HepG2 (cell line): ENCODE measurements around the gene RUVBL2. TPM values are rescaled to one million over a fixed set of nuclear protein-coding genes. Genes with fewer than 3 reads are reported as not detected.

Experiments
- ATAC-seq: fragments of 200-7000 bp; cut with Tn5 transposase; 3 replicates; pipeline ENCODE4 v1.9.1; 2020; ENCODE audit warnings: mild to moderate bottlenecking, moderate library complexity
- BruUV-seq: library from RNA; stranded (reverse); fragments of 400-500 nt; replicated peaks from 2 replicates; lab custom pipeline; 2021; lab: Mats Ljungman, UMichigan
- CTCF ChIA-PET: fragments of 300-600 bp; formaldehyde crosslinking; extraction: SDS; loops from one replicate; lab custom pipeline; 2021; ENCODE audit warnings: low total read pairs, inconsistent platforms, low intra/inter-chr PET ratio; lab: Yijun Ruan, JAX
- POLR2A ChIA-PET: fragments of 350-600 bp; sonication (Branson Sonifier 250); formaldehyde crosslinking; loops from one replicate; lab custom pipeline; 2020; ENCODE audit warnings: antibody characterized with exemption, inconsistent platforms; lab: Yijun Ruan, JAX
- DNase-seq: peaks from one replicate; pipeline ENCODE4 v3.0.0-alpha.2; 2015; ENCODE audit warnings: low spot score
- FAIRE-seq: peaks from 3 replicates; lab custom pipeline; 2011; peaks lifted over from hg19 to GRCh38; lab: Jason Lieb, UNC
- H2AFZ ChIP-seq: one replicate; pipeline ENCODE4 v1.6.1; 2011; ENCODE audit warnings: low read length, inconsistent platforms
- H3K27ac ChIP-seq: fragments of 300-600 bp; 3 replicates; pipeline ENCODE4 v1.8.0; 2011; ENCODE audit warnings: mixed run types, mild to moderate bottlenecking, mixed read lengths, low read length, inconsistent platforms; ENCODE audit not compliant: insufficient read depth; ENCODE audit errors: extremely low read length
- H3K27me3 ChIP-seq, 2 experiments: fragments of 200-600 bp in 1 of 2; 2 replicates in 1 of 2; 3 replicates in 1 of 2; pipeline versions ENCODE4 v1.6.0 to v1.8.0; 2011; ENCODE audit warnings: low read length in 2 of 2, mild to moderate bottlenecking in 2 of 2, moderate library complexity in 2 of 2, inconsistent platforms in 1 of 2; ENCODE audit not compliant: insufficient read depth in 2 of 2, control insufficient read depth in 1 of 2
- H3K36me3 ChIP-seq, 2 experiments: fragments of 200-600 bp in 1 of 2; replicated peaks in 1 of 2; 2 replicates in 1 of 2; 3 replicates in 1 of 2; pipeline versions ENCODE4 v1.5.1 to v1.8.0; 2011; ENCODE audit warnings: low read length in 2 of 2, inconsistent platforms in 1 of 2; ENCODE audit not compliant: insufficient read depth in 2 of 2, control insufficient read depth in 1 of 2
- H3K4me1 ChIP-seq: 2 replicates; pipeline ENCODE4 v1.5.1; 2012; ENCODE audit warnings: low read length, inconsistent platforms; ENCODE audit not compliant: insufficient read depth
- H3K4me2 ChIP-seq: 2 replicates; pipeline ENCODE4 v1.6.0; 2011; ENCODE audit warnings: low read depth, low read length, inconsistent platforms
- H3K4me3 ChIP-seq, 3 experiments: fragments of 200-600 bp in 1 of 3; sonication (generic), shearing (Covaris generic) in 1 of 3; replicated peaks in 1 of 3; 2 replicates each; pipeline ENCODE4 v1.5.1; 2011 to 2016; ENCODE audit warnings: low read length in 3 of 3, inconsistent platforms in 2 of 3, low read depth in 2 of 3, mild to moderate bottlenecking in 2 of 3, control low read depth in 1 of 3, mixed read lengths in 1 of 3; ENCODE audit not compliant: insufficient read depth in 1 of 3
- H3K79me2 ChIP-seq: one replicate; pipeline ENCODE4 v1.6.1; 2011; ENCODE audit warnings: low read length, inconsistent platforms; ENCODE audit not compliant: insufficient read depth
- H3K9ac ChIP-seq: 2 replicates; pipeline ENCODE4 v1.6.0; 2011; ENCODE audit warnings: mild to moderate bottlenecking, low read depth, low read length, inconsistent platforms; ENCODE audit not compliant: insufficient read depth
- H3K9me3 ChIP-seq: 2 replicates; pipeline ENCODE4 v1.5.1; 2012; ENCODE audit warnings: mild to moderate bottlenecking, low read length
- H4K20me1 ChIP-seq: 2 replicates; pipeline ENCODE4 v1.6.0; 2011; ENCODE audit warnings: inconsistent platforms, mild to moderate bottlenecking, low read length, moderate library complexity; ENCODE audit not compliant: insufficient read depth
- RBM39 ChIP-seq: fragments of 200-400 bp; formaldehyde crosslinking; IDR thresholded peaks from one replicate; pipeline ENCODE4 v1.6.1; 2018; ENCODE audit warnings: antibody characterized with exemption, mild to moderate bottlenecking, low read depth, low read length; ENCODE audit not compliant: poor library complexity, severe bottlenecking
- ZNF251 ChIP-seq: sonication (generic); formaldehyde crosslinking; IDR thresholded peaks from 2 replicates; pipeline ENCODE4 v1.9.0; 2021; ENCODE audit warnings: mild to moderate bottlenecking, missing genetic modification reagents
- ZNF33A ChIP-seq: sonication (generic); formaldehyde crosslinking; IDR thresholded peaks from 2 replicates; pipeline ENCODE4 v1.5.1; 2020; ENCODE audit warnings: missing genetic modification reagents, mild to moderate bottlenecking, moderate library complexity, borderline replicate concordance
- WGBS: methylation state at CpG from one replicate; pipeline ENCODE4 v1.1.6; 2017; ENCODE audit warnings: low lambda C conversion rate; 5-methylcytosine and 5-hydroxymethylcytosine counted together
- in situ Hi-C: cut with HindIII; loops from 2 replicates; pipeline ENCODE4 v1.10.0; 2017; ENCODE audit warnings: low pct_unique_long_range_greater_than_20kb; ENCODE audit not compliant: extremely low pct_ligation_motif_present
- intact Hi-C: fragments of 100-400 bp; cut with micrococcal nuclease; formaldehyde crosslinking; loops from one replicate; pipeline ENCODE4 v1.10.0; 2022; ENCODE audit not compliant: unreplicated experiment
- polyA plus RNA-seq, 8 experiments: library from polyadenylated mRNA; depleted of rRNA in 3 of 8; stranded (reverse) in 7 of 8; unstranded in 1 of 8; fragments of >200 nt; fragmentation: Illumina TruSeq in 4 of 8; extraction: Trizol in 4 of 8; gene quantifications; 2 replicates each; pipeline versions ENCODE4 v1.2.1 to v1.2.3, GENCODE V29; 2011 to 2016; ENCODE audit warnings: low read depth in 4 of 8, missing spikeins in 1 of 8, mixed read lengths in 1 of 8; ENCODE audit not compliant: insufficient read depth in 1 of 8
- total RNA-seq, 5 experiments: library from RNA; depleted of rRNA; stranded (reverse); fragments of >200 nt; fragmentation: Illumina TruSeq; extraction: Trizol; gene quantifications; 2 replicates each; pipeline ENCODE4 v1.2.3, GENCODE V29; 2016; ENCODE audit warnings: low read depth in 1 of 5
- TF ChIP-seq, protein P1 (sequence below): sonication (generic); formaldehyde crosslinking; IDR thresholded peaks from 2 replicates; pipeline ENCODE4 v1.5.0; 2020; ENCODE audit warnings: missing genetic modification reagents
- TF ChIP-seq, protein P2 (sequence below): sonication (generic); formaldehyde crosslinking; IDR thresholded peaks from 2 replicates; pipeline ENCODE4 v1.4.0; 2020; ENCODE audit warnings: mild to moderate bottlenecking, low read depth, missing genetic modification reagents
- TF ChIP-seq, protein P3 (sequence below): sonication (generic); formaldehyde crosslinking; IDR thresholded peaks from 2 replicates; pipeline ENCODE4 v1.4.0; 2020; ENCODE audit warnings: missing genetic modification reagents, low read depth, mild to moderate bottlenecking, borderline replicate concordance

The RUVBL2 gene
- total and polyA plus RNA-seq, 2 of the 13 experiments (the other 11 are each of a cell fraction or from before 2014, with no cell fraction given) = 120 to 122 TPM

DNA sequence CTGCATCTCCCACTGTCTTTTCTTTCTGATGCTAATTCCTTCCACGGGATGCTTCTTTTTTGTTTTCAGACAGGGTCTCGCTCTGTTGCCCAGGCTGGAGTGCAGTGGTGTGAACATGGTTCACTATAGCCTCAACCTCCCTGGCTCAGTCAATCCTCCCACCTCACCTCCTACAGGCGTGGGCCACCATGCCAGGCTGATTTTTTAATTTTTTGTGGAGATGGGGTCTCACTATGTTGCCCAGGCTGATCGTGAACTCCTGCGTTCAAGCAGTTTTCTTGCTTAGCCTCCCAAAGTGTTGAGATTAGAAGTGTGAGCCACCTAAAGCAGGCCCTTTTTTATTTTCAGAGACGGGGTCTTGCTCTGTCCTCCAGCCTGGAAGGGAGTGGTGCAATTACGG lies 5.4 kb upstream of the RUVBL2 start (continued):
- TF ChIP-seq, protein P1, sequence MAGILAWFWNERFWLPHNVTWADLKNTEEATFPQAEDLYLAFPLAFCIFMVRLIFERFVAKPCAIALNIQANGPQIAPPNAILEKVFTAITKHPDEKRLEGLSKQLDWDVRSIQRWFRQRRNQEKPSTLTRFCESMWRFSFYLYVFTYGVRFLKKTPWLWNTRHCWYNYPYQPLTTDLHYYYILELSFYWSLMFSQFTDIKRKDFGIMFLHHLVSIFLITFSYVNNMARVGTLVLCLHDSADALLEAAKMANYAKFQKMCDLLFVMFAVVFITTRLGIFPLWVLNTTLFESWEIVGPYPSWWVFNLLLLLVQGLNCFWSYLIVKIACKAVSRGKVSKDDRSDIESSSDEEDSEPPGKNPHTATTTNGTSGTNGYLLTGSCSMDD (CRISPR knock-in tag) = no peak
- TF ChIP-seq, protein P2, sequence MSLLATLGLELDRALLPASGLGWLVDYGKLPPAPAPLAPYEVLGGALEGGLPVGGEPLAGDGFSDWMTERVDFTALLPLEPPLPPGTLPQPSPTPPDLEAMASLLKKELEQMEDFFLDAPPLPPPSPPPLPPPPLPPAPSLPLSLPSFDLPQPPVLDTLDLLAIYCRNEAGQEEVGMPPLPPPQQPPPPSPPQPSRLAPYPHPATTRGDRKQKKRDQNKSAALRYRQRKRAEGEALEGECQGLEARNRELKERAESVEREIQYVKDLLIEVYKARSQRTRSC (CRISPR knock-in tag) = no peak
- TF ChIP-seq RBM39 = no peak

DNA sequence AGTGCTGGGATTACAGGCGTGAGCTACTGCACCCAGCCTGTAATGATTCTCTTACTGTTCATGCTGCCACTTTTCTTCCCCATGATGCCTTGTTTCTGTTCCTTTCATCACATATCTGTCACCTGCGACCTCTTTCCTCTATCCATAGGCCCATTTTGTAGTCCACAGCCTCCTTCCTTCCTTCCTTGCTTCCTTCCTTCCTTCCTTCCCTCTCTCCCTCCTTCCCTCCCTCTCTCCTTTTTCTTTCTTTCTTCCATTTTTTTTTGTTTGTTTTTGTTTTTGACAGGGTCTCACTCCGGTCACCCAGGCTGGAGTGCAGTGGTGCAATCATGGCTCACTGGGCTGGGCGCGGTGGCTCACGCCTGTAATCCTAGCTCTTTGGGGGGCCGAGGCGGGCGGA lies 4.8 kb upstream of the RUVBL2 start:
- ChIA-PET CTCF (no interaction called here), POLR2A (interaction anchor here (0.6 kb wide), 1 partner anchor 164 kb away, joined by 3 read pairs; no protein-coding TSS in a partner anchor)
- H3K27me3 ChIP-seq = no peaks in the 10 kb centered on the region; a peak in 1 of 5 replicates
- H3K4me1 ChIP-seq = peaks cover 23% of the 10 kb centered on the region
- H3K79me2 ChIP-seq = peaks cover 28% of the 10 kb centered on the region
- H3K36me3 ChIP-seq = peaks cover 13 to 39% of the 10 kb centered on the region in 2 experiments; a peak in 4 of 5 replicates
- intact Hi-C loops (no loop called here), in situ Hi-C loops (no loop called here)
- no peak overlapping the region for H2AFZ ChIP-seq
- no TSS peak for BruUV-seq
- no peak overlapping the region for H3K4me2 ChIP-seq
- H3K9ac ChIP-seq = no peak overlapping the region
- DNase-seq (no peak), ATAC-seq (no peak), FAIRE-seq (no peak)
- H3K9me3 ChIP-seq = no peaks in the 10 kb centered on the region
- no peak overlapping the region for H3K27ac ChIP-seq
- no peak overlapping the region for H3K4me3 ChIP-seq
- H4K20me1 ChIP-seq = no peaks in the 10 kb centered on the region
- TF ChIP-seq, protein P3, sequence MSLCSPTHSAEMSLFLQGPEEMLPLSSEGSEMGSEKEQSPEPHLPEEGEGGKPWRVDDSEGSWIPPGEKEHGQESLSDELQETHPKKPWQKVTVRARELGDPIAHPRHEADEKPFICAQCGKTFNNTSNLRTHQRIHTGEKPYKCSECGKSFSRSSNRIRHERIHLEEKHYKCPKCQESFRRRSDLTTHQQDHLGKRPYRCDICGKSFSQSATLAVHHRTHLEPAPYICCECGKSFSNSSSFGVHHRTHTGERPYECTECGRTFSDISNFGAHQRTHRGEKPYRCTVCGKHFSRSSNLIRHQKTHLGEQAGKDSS (CRISPR knock-in tag) = no peak
- no peak for TF ChIP-seq ZNF251 (CRISPR knock-in tag)
- no peak for TF ChIP-seq ZNF33A
- 94% methylated on average over 9 of the region's 9 CpGs for WGBS
